GM19238 (cell line): ENCODE measurements around the gene ELP1.
"Not testable (repeated sequence)": the region's sequence is repeated elsewhere in the genome, so short reads cannot be mapped to it uniquely, and the experiment has no call there.

Experiments used
- DNase-seq: peaks from one replicate; pipeline ENCODE4 v3.0.0; 2011; ENCODE audit warnings: low spot score; ENCODE audit not compliant: insufficient read length

The ELP1 gene, protein sequence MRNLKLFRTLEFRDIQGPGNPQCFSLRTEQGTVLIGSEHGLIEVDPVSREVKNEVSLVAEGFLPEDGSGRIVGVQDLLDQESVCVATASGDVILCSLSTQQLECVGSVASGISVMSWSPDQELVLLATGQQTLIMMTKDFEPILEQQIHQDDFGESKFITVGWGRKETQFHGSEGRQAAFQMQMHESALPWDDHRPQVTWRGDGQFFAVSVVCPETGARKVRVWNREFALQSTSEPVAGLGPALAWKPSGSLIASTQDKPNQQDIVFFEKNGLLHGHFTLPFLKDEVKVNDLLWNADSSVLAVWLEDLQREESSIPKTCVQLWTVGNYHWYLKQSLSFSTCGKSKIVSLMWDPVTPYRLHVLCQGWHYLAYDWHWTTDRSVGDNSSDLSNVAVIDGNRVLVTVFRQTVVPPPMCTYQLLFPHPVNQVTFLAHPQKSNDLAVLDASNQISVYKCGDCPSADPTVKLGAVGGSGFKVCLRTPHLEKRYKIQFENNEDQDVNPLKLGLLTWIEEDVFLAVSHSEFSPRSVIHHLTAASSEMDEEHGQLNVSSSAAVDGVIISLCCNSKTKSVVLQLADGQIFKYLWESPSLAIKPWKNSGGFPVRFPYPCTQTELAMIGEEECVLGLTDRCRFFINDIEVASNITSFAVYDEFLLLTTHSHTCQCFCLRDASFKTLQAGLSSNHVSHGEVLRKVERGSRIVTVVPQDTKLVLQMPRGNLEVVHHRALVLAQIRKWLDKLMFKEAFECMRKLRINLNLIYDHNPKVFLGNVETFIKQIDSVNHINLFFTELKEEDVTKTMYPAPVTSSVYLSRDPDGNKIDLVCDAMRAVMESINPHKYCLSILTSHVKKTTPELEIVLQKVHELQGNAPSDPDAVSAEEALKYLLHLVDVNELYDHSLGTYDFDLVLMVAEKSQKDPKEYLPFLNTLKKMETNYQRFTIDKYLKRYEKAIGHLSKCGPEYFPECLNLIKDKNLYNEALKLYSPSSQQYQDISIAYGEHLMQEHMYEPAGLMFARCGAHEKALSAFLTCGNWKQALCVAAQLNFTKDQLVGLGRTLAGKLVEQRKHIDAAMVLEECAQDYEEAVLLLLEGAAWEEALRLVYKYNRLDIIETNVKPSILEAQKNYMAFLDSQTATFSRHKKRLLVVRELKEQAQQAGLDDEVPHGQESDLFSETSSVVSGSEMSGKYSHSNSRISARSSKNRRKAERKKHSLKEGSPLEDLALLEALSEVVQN (N-terminal part only)

DNA sequence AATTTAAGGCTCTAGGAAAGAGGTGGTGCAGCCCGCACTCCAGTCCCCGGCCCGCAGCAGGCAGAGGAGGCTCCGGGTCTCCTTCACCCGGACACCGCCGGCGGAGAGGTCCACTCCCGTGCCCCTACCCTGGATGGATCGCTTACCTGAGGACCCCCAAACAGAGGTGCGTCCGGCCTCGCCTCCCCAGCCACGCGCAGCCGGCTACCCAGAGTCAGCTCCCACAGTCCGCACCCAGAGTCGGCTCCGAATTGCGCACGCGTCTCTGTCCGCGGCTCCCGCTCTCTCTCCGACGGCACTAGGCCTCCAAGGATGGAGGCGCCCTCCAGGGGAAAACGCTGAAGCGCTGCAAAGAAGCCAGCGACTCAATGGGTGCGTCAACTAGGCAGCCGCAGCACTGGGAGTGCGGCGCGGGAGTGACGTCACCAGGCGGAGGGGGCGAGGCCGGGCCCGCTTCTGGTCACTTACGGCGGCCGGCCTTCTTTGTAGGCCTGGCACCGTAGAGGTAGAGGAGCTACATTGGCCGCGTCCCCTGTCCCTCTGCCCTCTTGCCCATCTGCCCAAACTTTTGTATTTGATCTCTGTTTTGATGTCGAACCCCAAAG lies at the start of gene ELP1:
TSS of gene ELP1 (minus strand) at position 407 of the 605 bp plus-strand sequence. CDS start 2,978 bp downstream, outside the sequence.
- peak; percentile 81 for DNase-seq

DNA sequence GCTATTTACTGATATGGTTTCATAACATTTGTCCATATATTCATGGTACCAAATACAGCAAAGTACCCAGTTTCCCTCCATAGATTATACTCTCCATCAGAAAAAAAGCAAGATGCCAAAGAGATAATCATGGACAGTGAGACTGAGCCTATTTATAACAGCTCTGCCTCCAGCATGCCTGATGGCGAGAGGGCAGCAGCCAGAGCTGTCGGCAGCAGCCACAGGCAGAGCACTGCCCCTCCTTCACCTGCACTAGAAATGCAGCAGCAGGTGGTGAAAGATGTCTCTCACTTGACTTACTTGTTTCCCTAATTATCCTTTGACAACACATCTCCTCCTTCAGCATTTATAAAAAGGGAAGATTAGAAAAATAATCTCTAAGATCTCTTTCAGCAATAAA lies 47.0 kb upstream of the ELP1 start:
- DNase-seq = no peak

DNA sequence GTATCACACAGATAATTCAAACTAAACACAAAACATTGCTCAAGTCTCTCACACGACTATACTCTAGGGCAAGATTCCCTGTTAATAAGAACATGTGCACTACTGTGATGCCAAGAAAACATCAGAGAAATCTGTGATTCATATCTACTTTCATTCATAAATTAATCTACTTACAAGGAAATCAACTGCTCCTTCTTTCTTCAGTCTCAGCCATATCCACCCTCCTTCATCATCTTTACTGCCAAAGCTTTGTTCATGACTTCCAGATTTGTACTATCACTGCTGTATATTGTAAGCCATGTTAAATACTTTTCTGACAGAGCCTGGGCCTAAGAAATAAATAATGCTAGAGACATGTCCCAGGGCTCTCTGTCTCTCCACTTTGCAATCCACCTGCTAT lies 44.3 kb upstream of the ELP1 start:
- DNase-seq = no peak

DNA sequence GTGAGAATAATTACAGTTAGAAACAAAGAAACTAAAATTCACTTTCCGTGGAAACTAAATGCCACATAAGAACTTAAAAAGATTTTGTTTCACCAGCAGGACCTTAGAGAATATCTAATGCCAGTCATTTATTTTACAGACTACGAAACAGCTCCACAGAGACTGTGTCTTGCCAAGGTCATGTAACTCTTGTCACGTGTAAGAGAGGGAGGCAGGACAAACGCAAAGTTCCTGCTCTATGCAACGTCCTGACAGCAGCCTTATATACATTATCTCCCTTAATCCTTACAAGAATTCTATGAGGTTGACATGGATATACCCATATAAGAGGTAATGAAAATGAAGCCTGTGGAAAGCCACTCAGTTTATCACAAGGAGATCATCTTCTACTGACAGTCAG lies 40.0 kb upstream of the ELP1 start:
- DNase-seq = no peak

DNA sequence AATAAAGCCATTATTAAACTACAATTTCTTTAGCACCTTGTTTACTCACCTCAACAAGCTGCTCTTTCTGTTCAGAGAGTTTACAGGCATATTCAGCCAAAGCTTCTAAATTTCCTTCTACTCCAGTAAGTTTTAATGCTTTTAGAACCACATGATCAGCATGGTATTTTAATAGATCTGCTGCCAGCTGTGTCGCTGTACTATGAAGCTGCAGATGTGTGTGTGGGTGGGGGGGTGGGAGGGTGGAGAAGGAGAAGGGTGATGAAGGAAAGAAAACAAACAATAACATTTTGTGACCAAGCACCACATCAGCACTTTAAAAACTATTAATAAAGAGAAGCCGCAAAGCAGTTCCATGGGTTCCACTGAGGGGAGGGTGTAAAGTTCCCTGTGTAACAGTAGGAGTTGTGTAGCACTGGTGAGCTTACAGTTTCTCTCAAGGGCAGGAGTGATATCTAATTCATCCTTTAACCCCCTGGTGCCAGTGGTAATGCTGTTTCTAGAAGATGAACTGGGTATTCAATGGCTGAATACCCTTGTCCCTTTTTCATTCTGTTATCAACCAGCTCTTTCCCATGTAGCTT lies 38.8 kb upstream of the ELP1 start:
- no peak for DNase-seq

DNA sequence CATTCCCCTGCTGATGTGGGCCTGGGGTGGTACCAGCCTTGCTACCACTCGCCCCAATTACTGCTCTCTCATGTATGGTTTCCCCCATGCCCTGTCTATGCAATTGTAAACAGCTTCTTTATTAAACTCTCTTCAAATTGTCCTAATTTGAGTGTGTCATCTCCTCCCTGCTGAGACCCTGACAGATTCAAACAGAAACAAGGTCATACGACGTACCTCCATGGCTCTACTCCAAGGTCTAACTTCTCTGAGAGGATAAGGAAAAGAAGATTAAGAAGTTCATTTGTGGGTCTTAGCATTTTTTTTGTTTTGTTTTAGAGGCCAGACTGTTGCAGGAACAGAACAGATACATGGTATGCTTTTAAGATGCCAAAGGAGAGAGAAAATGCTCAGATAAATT lies 38.3 kb upstream of the ELP1 start:
- no peak for DNase-seq

DNA sequence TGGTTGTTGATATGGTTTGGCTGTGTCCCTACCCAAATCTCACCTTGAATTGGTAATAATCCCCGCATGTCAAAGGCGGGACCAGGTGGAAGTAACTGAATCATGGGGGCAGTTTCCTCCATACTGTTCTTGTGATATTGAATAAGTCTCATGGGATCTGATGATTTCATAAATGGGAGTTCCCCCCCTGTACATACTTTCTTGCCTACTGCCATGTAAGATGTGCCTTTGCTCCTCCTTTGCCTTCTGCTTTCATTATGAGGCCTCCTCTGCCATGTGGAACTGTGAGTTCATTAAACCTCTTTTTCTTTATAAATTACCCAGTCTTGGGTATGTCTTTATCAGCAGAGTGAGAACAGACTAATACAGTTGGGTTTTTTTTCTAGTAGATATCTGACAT lies 37.5 kb upstream of the ELP1 start:
- DNase-seq = not testable (repeated sequence)

DNA sequence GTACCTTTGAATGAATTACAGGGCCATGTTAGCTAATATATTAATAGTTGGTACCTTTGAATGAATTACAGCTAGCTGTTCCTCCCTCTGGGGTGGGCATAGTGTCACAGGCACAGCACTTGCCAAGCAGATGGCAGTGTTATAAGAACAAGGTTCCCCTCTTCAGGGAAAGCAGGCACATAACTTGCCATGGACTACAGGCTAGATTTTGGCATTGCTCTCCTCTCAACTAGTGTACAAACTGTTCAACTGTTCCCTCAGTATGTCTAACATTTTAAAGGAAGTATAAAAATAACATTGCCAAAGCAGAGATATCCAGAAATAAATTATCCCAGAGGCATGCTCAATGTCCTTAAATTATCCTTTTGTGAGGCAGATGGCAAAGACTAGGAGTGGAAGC lies 34.0 kb upstream of the ELP1 start:
- DNase-seq = no peak

DNA sequence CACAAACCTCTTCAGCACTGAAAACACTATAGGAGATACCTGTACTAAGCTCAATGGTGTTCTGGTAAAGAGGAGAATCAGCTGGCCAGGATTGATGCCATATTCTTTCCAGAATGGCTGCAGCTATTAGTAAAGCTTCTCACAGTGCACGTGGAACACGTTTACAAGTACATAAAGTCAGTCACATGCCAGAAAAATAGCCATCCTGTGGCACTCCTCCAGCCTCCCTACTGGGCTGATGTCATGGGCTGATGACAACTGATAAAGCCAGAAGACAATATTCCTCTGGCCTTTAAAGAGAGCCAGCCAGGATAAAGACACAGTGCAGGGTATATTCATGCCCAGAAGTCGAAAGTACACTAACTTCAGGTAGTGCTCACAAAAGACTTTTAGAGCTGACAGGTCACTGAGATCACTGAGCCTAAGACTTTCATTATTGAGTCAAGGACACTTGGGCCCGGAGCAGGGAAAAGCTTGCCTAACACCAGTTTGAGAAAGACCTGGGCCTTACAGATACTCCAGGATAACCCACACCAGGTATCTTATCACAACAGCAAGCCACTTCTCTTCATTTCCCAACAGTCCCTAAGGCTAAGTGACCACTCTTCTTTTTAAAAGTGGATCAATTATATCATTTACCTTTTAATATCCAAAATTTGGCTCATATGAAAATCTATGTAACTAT lies 29.7 kb upstream of the ELP1 start:
- DNase-seq = no peak

DNA sequence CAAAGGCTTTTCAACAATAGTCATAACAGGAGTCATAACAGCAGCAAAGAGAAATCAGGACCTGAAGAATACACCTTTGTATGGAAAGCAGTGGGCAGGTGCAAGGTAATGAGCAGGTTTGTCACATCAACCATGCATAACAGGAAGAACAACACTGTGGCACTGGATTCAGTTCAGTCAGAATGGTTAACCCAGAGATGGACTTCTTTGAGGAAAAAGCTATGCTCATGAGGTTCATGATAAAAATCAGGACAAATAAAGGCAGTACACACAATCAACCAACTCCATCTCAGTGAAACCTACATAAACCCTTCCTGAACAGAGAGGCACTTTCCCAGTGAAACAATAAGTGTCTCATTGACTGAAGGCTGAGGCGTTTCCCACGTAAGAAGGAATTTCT lies 27.2 kb upstream of the ELP1 start:
- DNase-seq = no peak

DNA sequence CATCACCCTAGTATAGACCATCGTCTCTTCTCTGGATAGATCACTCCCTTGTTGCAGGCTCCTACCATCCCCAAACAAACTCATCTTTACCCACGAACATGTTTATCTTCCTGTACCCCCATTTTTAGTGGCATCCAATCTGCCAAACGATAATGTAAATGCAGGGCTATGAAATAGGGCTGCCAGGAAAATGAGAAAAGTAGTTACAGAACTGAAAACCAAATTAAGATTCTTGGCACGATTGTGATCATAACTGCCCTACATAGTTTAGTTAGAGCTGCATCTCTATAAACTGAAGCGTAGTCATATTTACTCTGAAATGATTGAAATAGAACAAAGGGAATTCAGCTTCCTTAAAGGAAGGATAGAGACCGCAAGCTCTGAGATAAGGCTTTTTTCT lies 26.4 kb upstream of the ELP1 start:
- no peak for DNase-seq

DNA sequence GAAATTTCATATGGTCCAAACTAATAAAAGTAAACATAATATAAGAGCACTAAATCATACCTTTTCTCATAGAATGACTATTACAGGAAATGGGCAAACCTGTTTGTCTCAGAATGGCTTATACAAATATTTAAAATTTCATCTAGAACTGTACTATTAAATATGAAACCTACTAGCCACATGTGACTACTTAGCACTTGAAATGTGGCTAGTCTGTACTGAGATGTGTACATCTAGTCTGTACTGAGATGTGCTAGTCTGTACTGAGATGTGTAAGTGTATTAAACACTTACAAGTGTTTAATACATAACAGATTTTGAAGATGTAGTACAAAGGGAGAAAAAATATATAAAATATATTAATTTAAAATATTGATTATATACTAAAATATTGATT lies 22.7 kb upstream of the ELP1 start:
- no peak for DNase-seq

DNA sequence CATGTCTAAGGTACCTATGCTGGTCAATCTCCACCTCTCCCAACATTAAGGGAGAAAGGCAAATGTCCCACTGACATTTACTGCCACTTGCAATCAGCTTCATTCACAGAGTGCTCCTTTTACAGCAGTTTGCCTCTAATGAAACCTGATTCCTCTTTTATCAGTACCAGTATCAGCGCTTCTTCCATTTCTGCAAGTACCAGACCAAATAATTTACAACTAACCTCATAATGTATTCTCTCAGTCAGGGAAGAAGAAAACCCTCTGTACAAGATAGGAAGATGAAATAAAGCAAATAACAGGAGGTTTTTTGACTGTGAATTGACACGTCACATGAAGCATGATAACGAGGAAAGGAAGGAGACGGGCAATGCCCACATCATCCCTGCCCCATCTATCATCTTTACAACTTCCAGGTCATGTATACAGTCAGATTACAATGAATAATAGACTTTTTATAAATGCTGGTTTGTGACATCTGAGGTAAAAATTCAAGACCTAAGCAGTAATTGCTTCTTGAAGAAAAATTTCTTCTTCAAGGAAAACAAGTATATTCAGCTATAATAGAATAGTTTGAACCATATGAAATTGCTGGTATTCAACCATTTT lies 22.2 kb upstream of the ELP1 start:
- no peak for DNase-seq

DNA sequence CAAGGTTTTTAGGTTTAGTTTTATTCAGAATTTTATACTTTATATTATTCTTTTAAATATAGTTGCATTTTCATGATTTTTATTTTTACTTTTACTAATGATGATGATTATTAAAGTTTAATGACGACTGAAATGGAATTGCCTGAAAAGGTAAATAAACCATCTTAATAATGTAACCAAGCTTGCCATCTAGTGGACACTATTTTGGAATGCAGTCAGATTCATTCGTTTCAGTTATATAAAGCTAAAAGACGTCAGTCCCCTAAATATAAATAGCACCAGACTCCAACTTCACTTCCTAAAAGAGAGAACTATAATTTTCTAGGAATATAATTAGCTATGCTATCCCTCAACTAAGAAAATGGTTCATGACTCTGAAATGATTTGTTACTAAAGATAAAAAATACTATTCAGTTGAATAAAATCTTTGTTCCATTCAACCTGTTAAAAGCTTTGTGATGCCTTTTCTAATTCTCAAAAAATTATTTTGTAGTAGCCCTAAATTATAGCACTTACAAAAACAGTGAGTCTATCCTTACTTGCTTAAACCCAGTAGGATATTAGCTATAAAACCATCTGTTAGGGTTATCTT lies 20.2 kb upstream of the ELP1 start:
- DNase-seq = peak; percentile 7

DNA sequence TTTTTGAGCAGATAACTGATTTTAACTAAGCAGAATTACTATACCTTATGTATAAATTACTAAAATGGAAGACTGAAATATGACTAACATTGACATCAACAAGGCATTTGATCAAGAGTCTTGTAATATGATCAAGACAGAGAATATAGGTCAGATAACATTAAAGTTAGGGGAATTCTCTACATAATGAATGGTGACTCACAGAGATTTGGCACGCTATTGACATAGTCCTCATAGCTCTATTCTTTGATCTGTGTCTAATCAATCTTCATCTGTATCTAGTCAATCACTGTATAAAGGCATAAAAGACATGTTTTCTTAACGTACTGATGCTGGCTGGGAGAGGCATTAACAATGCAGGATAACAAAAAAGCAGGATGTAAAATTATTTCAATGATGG lies 17.7 kb upstream of the ELP1 start:
- no peak for DNase-seq

DNA sequence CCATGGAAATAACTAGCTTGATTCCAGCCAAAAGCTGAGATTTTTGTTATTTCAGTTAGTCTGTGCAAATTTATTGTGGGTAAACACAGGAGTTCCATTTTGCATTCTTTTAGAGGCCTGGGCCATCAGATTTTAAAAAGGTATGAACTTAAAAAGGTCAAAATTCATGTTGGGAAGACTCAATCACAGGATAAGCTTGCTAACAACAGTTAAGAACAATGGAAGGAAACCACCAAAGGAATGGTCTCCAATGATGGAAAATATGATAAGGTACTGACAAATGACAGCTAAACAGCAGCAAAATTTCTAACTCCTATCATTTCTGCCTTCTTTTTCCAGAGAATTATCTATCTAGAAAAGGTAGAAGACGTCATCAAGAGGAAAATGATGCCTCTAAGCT lies 16.2 kb upstream of the ELP1 start:
- DNase-seq = no peak

DNA sequence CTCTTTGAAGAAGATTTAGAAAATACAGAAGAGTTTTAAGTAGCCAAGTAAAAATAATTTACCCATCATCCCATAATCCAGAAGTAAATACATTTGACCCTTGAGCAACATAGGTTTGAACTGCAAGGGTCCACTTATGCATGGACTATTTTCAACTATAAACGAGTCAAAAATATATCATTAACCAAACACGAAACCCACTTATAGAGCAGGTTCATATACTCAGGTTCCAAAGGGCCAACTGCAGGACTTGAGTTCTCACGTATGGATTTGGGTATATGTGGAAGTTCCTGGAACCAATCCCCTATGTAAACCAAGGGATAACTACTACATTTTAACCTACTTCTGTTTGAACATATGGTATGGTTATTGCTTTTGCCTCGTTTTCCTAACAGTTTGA lies 6.1 kb upstream of the ELP1 start:
- DNase-seq = no peak

DNA sequence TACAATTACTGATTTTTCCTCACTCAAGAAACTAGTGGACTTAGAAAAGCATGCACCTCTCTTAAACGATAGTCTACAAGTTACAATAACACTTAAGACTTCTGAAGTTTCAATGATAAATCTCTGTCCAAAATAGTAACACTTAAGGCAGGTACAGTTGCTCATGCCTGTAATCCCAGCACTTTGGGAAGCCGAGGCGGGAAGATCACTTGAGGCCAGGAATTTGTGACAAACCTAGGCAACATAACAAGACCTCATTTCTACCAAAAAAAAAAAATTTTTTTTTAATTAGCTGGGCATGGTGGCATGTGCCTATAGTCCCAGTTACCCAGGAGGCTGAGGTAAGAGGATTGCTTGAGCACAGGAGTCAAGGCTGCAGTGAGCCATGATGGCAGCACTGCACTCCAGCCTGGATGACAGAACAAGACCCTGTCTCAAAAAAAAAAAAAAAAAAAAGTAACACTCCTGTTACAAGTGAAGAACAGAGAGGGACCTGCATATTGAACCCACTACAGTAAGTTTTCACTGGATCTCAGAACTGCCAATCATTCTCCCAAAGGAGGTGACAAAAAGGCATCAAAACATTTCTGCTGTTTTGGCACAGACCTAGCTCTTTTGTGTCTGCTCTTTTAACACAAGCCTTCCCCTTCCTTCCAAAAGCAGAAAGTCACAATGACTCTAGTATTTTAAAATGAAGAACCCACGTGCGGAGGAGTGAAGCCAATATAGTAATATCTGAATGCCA lies 3.8 kb upstream of the ELP1 start:
- DNase-seq = no peak

DNA sequence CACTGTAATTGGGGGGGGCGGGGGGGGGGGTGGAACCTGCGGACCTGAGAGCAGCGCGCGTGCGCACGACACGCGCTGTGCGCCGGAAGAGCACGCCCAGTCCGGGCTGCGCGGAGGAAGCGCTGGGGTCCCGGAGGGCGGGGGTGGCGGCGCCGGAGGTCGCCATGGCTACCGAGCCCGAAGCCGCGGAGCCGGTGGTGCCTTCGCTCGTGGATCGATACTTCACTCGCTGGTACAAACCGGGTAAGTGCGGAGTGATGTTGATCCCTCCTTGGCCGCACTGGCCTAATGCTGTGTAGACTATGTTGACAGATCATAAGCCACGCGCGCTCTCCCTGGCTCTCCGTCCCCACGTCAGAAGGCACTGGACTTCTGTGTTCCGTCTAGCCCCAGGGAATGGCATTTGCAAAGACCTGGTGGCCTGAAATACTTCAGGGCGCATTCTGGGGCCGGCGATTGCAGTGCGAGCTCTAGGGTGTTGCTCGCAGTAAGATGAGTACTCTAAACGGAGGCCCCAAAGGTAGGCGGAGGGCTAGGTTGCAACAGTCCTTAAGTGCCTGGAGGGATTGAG lies 484 bp upstream of the ELP1 start, which contains the start of gene ABITRAM:
TSS of gene ABITRAM (plus strand) at position 78 of the 571 bp plus-strand sequence. CDS start at position 165, 87 bp downstream.
- DNase-seq = peak; percentile 83
